GM12891 (cell line): ENCODE results near the gene COL18A1.

Source experiments
- POLR2A ChIP-seq: IDR thresholded peaks from 2 replicates; pipeline ENCODE4 v1.6.1; 2011; ENCODE audit warnings: low read depth, low read length, control low read depth
- POLR2AphosphoS5 ChIP-seq: IDR thresholded peaks from 2 replicates; pipeline ENCODE4 v1.6.1; 2011; ENCODE audit warnings: low read depth, low read length, control low read depth
- TAF1 ChIP-seq: IDR thresholded peaks from 2 replicates; pipeline ENCODE4 v1.6.1; 2011; ENCODE audit warnings: low read depth, low read length, control low read depth

DNA sequence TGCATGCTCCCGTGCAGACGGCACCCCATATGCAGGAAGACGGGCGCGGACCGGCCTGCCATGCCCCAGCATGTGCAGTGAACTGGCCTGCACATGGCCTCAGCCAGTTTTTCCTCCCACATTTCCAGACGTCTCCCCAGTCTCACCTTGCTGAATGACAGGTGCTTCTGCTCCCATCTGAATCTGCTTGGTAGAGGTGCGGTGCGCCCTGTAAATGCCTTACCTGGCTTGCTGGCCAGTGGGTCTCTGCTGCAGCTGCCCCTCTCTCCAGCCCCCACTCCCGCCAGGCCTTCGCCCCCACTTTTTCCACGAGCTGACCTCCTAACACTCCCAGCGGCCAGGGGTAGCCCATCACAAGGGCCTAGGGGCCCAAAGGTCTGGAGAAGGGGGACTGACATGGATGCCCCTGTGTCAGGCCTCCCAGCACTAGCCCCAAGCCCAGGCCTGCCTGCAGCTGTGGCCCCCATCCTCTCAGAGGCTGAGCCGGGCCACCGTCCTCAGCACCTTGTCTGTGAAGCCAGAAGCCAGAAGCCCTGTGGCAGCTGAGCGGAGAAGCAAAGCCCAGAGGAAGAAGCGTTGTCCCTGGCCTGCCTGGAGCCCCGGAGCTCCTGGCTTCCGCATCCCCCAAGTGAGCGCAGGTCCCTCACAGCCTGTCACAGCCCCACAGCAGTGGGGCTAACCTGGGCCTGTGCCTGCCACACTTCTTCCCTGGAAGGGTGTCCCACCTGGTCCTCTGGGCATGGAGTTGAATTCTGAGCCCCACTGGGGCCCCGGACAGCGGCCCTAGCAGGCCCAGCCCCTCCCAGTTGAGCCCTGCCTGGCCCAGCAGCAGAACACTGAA lies 140.9 kb downstream of the COL18A1 start:
- TF ChIP-seq POLR2A (no peak), TAF1 (no peak), POLR2AphosphoS5 (no peak)
